KBM-7 (cell line): Measurements from ENCODE around the gene ATP4A.

Experiments used
- DNase-seq: peaks from one replicate; pipeline ENCODE4 v3.0.0-alpha.2; 2015
- in situ Hi-C: fragments of 300-500 bp; cut with MboI; formaldehyde crosslinking; loops from 2 replicates; pipeline ENCODE4 v1.14.3; 2020; ENCODE audit warnings: low sequenced_read_pairs, low pct_unique_long_range_greater_than_20kb, mixed read lengths

Gene ATP4A

DNA sequence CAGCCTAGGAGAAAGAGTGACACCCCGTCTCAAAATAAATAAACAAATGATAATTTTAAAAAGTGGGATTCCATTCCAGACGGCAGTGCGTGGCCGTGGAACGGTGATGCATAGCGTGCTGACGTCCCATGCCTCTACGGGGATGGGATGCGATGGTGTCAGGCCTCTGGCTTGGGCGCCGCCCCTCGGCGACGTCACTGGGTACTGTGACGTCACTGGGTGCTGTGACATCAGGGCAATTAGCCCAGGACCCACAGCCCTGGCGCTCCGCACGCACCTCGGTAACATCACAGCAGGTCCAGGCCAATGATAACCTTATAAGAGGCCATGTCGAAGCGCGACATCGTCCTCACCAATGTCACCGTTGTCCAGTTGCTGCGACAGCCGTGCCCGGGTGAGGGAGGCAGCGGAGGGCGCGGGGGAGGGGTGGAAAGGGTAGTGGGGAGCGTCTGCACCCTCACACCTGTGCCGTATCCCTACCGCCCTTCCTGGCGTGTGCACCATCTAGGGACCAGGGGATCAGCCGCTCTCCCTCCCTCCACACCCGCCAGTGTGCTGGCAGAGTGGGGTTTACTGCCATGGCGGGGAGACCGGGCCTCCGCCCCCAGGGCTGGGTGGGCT is 30.1 kb downstream of the ATP4A start, which contains the start of gene GAPDHS:
TSS of gene GAPDHS (plus strand) at position 256 of the 621 bp plus-strand sequence. CDS start at position 328, 72 bp downstream.
- DNase-seq: no peak
- in situ Hi-C loops: no loop called here

GRCh38 chr19:35531291-35531690 is 32.2 kb downstream of the ATP4A start:
- in situ Hi-C loops: no loop called here

DNA sequence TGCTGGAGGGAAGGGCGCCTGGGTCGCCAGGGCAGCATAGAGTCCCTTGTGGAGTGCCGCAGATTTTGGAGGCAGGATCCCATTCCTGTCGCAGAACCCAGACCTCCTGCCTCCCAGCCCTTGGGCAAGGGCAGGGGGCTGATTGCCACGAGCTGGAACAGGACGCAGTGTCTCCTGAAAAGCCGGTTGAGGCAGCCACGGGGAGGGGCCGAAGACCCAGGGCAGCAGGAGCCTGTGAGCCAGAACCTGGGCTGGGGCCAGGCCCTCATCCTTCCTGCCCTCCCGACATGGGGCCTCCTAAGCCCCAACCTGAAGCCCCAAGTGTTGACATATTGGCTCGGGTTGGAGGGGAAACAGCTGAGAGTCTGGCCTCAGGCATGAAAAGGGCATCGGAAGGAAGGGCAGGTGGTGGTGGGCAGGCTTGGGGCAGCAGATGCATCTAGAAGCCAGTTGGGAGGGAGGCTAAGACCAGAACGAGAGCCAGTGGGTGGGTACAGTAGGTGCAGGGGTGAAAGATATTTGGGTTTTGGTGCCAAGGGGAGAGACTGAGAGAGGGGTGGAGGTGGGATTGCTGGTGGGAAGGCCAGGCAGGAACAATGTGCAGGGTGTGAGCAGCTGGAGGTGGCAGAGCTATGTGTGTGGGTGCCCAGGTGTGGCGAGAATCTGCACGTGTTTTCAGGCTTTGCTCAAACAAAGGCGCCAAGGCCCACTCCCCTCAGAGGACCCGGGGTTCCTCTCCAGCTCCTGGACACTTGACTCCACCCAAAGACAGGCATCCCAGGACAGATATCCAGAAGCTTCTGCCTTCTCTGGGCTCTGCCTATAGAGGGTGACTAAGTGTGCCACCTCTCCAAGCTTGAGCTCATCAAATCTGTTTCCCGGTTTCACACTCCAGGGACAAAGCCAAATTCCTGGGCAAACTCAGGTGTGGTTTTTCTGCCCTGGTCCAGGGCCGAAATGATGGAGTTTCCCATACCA is 33.9 kb downstream of the ATP4A start:
- no peak for DNase-seq
- in situ Hi-C loops: no loop called here

More at GRCh38 chr19:35531291-35531690, 32.2 kb downstream of the ATP4A start:
- no peak for DNase-seq

- in situ Hi-C loops: no loop called here
- no peak for DNase-seq
Measured at GRCh38 chr19:35528218-35529038, 35.0 kb downstream of the ATP4A start, which contains the start of gene SBSN. Gene SBSN, minus strand, starts transcription at chr19:35528311. Its CDS starts 30 bp downstream, at chr19:35528281.

DNA sequence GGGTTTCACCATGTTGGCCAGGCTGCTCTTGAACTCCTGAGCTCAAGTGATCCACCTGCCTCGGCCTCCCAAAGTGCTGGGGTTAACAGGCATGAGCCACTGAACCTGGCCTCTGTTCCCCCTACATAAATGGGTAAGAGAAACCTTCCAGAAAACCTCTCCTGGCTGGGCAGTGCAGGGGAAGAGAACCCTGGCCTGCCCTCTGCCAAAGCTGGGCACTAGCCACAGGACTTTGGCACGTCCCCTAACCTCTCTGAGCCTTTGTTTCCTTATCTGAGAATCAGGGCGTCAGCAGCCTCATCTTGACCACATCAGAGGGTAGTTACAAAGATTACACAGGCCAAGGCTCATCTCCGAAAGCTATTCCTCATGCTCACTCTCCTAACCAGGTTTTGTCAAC is 37.6 kb downstream of the ATP4A start:
- no peak for DNase-seq
- in situ Hi-C loops: no loop called here

DNA sequence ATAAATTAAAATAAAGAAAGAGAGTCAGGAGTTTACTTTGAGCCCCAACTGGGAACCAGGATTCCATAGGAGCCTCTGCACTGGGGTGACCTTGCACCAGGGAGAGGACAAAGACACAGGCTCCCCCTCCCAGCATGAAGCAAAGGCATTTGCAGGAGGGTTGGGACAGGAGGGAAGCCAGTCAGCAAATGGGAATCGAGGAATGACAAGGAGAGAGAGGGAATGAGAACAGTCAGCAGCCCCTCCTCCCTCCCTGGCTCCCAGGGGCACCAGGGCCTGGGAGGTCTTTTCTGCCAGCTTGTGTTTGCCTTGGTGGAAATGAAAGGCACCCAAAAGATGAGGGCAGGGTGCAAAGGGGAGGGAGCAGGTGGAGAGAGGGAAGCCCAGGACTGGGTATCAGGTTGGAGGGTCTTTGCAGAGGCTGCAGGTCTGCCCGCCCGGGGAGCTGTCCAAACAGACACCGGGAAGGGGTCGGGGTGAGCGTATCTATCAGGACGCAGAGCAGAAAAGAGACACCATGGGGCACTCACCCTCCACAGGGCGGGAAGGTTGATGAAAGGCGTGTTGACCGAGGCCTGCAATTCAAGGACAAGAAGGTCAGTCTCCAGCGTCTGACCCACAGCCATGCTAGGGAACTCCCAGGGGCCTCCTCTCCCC is 39.1 kb downstream of the ATP4A start:
- in situ Hi-C loops: no loop called here
- DNase-seq: no peak

GRCh38 chr19:35522745-35523327 is 40.6 kb downstream of the ATP4A start:
- no peak for DNase-seq

GRCh38 chr19:35521124-35521743 is 42.2 kb downstream of the ATP4A start:
- in situ Hi-C loops: no loop called here
- DNase-seq: no peak

More at GRCh38 chr19:35522745-35523327, 40.6 kb downstream of the ATP4A start:
- in situ Hi-C loops: no loop called here

DNA sequence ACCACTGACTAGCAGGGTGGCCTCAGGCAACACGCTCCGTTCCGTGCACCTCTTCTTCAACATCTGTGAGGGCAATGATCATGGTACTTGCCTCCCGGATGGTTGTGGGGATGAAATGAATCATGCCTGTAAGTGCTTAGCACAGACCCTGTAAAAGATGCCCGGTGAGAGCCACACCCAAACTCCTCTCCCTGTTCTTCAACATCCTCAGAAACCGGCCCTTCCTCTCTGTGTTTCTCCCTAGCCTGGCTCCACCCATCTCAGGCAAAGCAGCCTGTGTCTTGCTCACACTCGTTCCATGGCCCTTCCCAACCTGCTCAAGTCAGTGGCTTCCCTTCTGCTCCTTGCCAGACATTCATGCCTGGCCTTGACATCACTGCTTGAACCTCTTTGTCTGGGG is 44.2 kb downstream of the ATP4A start:
- no peak for DNase-seq
- in situ Hi-C loops: no loop called here

DNA sequence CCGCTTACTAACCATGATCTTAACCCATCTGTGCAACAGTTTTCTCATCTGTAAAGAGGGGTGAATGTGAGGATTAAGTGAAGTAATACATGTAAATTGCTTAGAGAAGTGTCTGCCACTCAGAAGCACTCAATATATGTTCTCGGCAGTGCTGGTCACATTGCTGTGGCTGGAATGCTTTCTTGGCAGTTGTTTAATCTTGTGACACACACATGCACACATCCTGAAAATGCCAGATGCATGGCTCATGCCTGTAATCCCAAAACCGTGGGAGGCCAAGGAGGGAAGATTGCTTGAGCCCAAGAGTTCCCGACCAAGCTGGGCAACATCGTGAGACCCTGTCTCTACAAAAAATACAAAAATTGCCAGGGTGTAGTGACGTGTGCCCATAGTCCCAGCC is 45.1 kb downstream of the ATP4A start:
- DNase-seq: no peak
- in situ Hi-C loops: no loop called here

DNA sequence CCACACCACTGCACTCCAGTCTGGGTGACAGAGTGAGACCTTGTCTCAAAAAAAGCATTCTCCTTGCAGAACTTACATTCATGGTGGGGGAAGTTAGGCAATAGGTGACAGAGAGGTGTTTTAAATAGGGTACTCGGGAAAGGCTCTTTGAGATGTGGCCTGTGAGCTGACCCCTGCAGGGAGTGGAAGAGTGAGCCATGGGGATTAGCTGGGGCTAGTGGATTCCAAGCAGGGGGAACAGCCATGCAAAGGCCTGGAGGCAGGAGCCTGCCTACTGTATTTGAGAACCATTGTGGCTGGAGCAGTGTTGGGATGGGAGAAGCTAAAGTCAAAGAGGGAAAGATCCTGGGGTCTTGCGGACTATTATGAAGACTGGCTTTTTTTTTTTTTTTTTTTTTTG is 46.1 kb downstream of the ATP4A start:
- DNase-seq: no peak
- in situ Hi-C loops: no loop called here

- DNase-seq: no peak
- in situ Hi-C loops: no loop called here
Measured at GRCh38 chr19:35516310-35516709, 47.1 kb downstream of the ATP4A start.

GRCh38 chr19:35514282-35514809 is 49.1 kb downstream of the ATP4A start:
- in situ Hi-C loops: no loop called here

DNA sequence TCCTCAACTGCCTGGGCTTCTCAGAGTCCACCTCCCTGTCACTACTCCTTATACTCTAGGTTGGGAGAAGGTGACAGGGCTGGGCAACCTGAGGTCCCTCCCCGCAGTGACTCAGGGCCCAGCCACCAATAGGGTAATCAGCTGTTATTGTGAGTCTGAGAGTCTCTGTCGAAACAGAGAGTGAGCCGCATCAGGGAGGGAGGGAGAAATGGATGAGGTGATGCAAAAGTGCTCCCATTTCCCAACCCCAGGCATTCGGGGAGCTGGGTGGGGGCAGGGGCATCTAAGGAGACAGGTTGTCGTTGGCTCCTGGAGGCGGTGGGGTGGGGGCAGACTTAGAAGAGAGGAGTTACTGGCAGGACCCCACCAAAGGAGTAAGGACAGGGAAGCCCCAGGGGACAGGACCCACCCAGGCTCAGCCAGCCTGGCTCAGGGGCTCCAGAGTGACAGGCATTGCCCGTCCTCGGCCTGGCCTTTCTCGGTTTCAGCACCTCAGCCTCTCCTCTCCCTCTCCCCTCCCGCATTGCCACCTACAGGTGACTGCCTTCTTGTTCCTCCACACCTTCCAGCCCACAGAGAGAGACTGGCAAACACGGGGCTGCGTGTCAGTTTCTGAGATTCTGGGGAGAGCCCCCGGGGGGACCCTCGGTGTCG is 49.7 kb downstream of the ATP4A start, which contains the start of gene DMKN:
TSS of gene DMKN (minus strand) at position 22 of the 654 bp plus-strand sequence. CDS start 174 bp downstream, outside the sequence.
- DNase-seq: no peak
- in situ Hi-C loops: no loop called here

More at GRCh38 chr19:35514282-35514809, 49.1 kb downstream of the ATP4A start:
- DNase-seq: no peak

- DNase-seq: no peak
- in situ Hi-C loops: no loop called here
Measured at GRCh38 chr19:35512831-35513627, 50.4 kb downstream of the ATP4A start.

- no peak for DNase-seq
- in situ Hi-C loops: no loop called here
Measured at GRCh38 chr19:35511337-35511736, 52.1 kb downstream of the ATP4A start.

DNA sequence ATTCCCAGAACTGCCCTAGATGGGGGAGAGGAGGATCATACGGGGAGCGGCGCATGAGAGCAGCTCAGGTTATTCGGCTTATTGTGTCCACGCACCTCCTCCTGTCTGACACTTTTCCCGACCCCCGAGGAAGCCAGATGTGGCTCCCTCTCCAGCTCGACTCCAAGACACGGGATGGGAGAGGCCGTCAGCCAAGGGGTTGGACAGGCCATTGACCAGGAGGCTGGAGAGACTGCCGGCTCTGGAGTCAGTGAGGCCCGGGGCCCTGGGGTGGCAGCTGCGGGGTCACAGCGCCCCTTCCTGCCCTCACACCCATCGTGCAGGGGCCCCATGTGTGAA is 52.9 kb downstream of the ATP4A start:
- in situ Hi-C loops: no loop called here
- no peak for DNase-seq
